SK-N-SH treated with all-trans-retinoic acid at 6 μM for 48 hours (cell line): Measurements from ENCODE around the gene CCSER1.

ENCODE experiments used
- ATAC-seq: fragments of 200-7000 bp; cut with Tn5 transposase; 3 replicates; pipeline ENCODE4 v1.9.1; 2020; ENCODE audit warnings: mild to moderate bottlenecking, moderate library complexity
- ARNTL ChIP-seq: fragments of 450-650 bp; formaldehyde crosslinking; IDR thresholded peaks from 2 replicates; pipeline ENCODE4 v1.5.0; 2020; ENCODE audit warnings: low read depth, mild to moderate bottlenecking, moderate library complexity, borderline replicate concordance
- BACH2 ChIP-seq: fragments of 250-450 bp; sonication (Bioruptor Pico); IDR thresholded peaks from 2 replicates; pipeline ENCODE4 v1.9.0; 2021; ENCODE audit warnings: mild to moderate bottlenecking, borderline replicate concordance
- CREB5 ChIP-seq: fragments of 250-450 bp; sonication (Bioruptor Pico); IDR thresholded peaks from 2 replicates; pipeline ENCODE4 v1.5.1; 2020; ENCODE audit warnings: low read depth, mild to moderate bottlenecking, moderate library complexity
- CSDC2 ChIP-seq: fragments of 250-450 bp; sonication (Bioruptor Pico); IDR thresholded peaks from 2 replicates; pipeline ENCODE4 v1.5.0; 2020; ENCODE audit warnings: mild to moderate bottlenecking, moderate library complexity
- ESRRG ChIP-seq: fragments of 250-450 bp; sonication (Bioruptor Pico); IDR thresholded peaks from 2 replicates; pipeline ENCODE4 v1.6.1; 2021; ENCODE audit warnings: mild to moderate bottlenecking
- GLIS3 ChIP-seq: fragments of 250-450 bp; sonication (Bioruptor Pico); IDR thresholded peaks from 2 replicates; pipeline ENCODE4 v1.5.0; 2020; ENCODE audit warnings: mild to moderate bottlenecking, moderate library complexity
- ISL1 ChIP-seq: fragments of 250-450 bp; sonication (Bioruptor Pico); IDR thresholded peaks from 2 replicates; pipeline ENCODE4 v2.1.2; 2022; ENCODE audit warnings: mild to moderate bottlenecking, moderate library complexity
- OSR1 ChIP-seq: fragments of 250-450 bp; sonication (Bioruptor Pico); IDR thresholded peaks from 2 replicates; pipeline ENCODE4 v1.8.0; 2022; ENCODE audit warnings: moderate library complexity, mild to moderate bottlenecking, inconsistent platforms
- PPARA ChIP-seq: fragments of 250-450 bp; sonication (Bioruptor Pico); IDR thresholded peaks from 2 replicates; pipeline ENCODE4 v1.5.0; 2020; ENCODE audit warnings: mild to moderate bottlenecking, borderline replicate concordance
- RARB ChIP-seq: fragments of 250-450 bp; sonication (Bioruptor Pico); IDR thresholded peaks from 2 replicates; pipeline ENCODE4 v1.8.0; 2021; ENCODE audit warnings: mild to moderate bottlenecking, moderate library complexity
- SNAI2 ChIP-seq: fragments of 250-450 bp; sonication (Bioruptor Pico); IDR thresholded peaks from 2 replicates; pipeline ENCODE4 v1.5.0; 2020; ENCODE audit warnings: mild to moderate bottlenecking, moderate library complexity
- TOX ChIP-seq: fragments of 250-450 bp; sonication (Bioruptor Pico); IDR thresholded peaks from 2 replicates; pipeline ENCODE4 v1.8.0; 2021; ENCODE audit warnings: mild to moderate bottlenecking, moderate library complexity, borderline replicate concordance
- TSHZ2 ChIP-seq: fragments of 250-450 bp; sonication (Bioruptor Pico); IDR thresholded peaks from 2 replicates; pipeline ENCODE4 v1.5.0; 2020; ENCODE audit warnings: mild to moderate bottlenecking, moderate library complexity
- ZC3H10 ChIP-seq: fragments of 250-450 bp; sonication (Bioruptor Pico); IDR thresholded peaks from 2 replicates; pipeline ENCODE4 v1.5.1; 2021; ENCODE audit warnings: mild to moderate bottlenecking, moderate library complexity
- ZFP3 ChIP-seq: fragments of 250-450 bp; sonication (Bioruptor Pico); IDR thresholded peaks from 2 replicates; pipeline ENCODE4 v1.5.0; 2020; ENCODE audit warnings: mild to moderate bottlenecking, moderate library complexity
- ZFP30 ChIP-seq: fragments of 450-650 bp; formaldehyde crosslinking; IDR thresholded peaks from 2 replicates; pipeline ENCODE4 v1.5.0; 2022; ENCODE audit warnings: mild to moderate bottlenecking, moderate library complexity
- ZNF70 ChIP-seq: fragments of 450-650 bp; formaldehyde crosslinking; IDR thresholded peaks from 2 replicates; pipeline ENCODE4 v1.5.0; 2020; ENCODE audit warnings: mild to moderate bottlenecking, moderate library complexity
- ZNF8 ChIP-seq: fragments of 450-650 bp; formaldehyde crosslinking; IDR thresholded peaks from 2 replicates; pipeline ENCODE4 v1.5.0; 2020; ENCODE audit warnings: mild to moderate bottlenecking, moderate library complexity
- TF ChIP-seq, protein P1 (sequence below): fragments of 250-450 bp; sonication (Bioruptor Pico); IDR thresholded peaks from 2 replicates; pipeline ENCODE4 v1.8.0; 2020; ENCODE audit warnings: mild to moderate bottlenecking, moderate library complexity, borderline replicate concordance
- TF ChIP-seq, protein P2 (sequence below): fragments of 250-450 bp; sonication (Bioruptor Pico); IDR thresholded peaks from 2 replicates; pipeline ENCODE4 v1.8.0; 2021; ENCODE audit warnings: low read depth, mild to moderate bottlenecking, moderate library complexity, borderline replicate concordance
- TF ChIP-seq, protein P3 (sequence below): fragments of 250-450 bp; sonication (Bioruptor Pico); IDR thresholded peaks from 2 replicates; pipeline ENCODE4 v1.5.1; 2021; ENCODE audit warnings: mild to moderate bottlenecking, moderate library complexity

Gene CCSER1

GRCh38 chr4:90121676-90122354 is 5.4 kb upstream of the CCSER1 start (continued):
- TF ChIP-seq, protein P1, sequence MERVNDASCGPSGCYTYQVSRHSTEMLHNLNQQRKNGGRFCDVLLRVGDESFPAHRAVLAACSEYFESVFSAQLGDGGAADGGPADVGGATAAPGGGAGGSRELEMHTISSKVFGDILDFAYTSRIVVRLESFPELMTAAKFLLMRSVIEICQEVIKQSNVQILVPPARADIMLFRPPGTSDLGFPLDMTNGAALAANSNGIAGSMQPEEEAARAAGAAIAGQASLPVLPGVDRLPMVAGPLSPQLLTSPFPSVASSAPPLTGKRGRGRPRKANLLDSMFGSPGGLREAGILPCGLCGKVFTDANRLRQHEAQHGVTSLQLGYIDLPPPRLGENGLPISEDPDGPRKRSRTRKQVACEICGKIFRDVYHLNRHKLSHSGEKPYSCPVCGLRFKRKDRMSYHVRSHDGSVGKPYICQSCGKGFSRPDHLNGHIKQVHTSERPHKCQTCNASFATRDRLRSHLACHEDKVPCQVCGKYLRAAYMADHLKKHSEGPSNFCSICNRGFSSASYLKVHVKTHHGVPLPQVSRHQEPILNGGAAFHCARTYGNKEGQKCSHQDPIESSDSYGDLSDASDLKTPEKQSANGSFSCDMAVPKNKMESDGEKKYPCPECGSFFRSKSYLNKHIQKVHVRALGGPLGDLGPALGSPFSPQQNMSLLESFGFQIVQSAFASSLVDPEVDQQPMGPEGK (CRISPR knock-in tag), result no peak
- TF ChIP-seq RARB (CRISPR knock-in tag) (no peak), ARNTL (CRISPR knock-in tag) (no peak), SNAI2 (CRISPR knock-in tag) (no peak)

- no peak for ATAC-seq
- no peak for TF ChIP-seq ZNF8 (CRISPR knock-in tag)
- no peak for TF ChIP-seq ZNF70 (CRISPR knock-in tag)
- TF ChIP-seq SNAI2 (CRISPR knock-in tag), result no peak
- TF ChIP-seq OSR1 (CRISPR knock-in tag), result no peak
- TF ChIP-seq CREB5, result no peak
- TF ChIP-seq, protein P2, sequence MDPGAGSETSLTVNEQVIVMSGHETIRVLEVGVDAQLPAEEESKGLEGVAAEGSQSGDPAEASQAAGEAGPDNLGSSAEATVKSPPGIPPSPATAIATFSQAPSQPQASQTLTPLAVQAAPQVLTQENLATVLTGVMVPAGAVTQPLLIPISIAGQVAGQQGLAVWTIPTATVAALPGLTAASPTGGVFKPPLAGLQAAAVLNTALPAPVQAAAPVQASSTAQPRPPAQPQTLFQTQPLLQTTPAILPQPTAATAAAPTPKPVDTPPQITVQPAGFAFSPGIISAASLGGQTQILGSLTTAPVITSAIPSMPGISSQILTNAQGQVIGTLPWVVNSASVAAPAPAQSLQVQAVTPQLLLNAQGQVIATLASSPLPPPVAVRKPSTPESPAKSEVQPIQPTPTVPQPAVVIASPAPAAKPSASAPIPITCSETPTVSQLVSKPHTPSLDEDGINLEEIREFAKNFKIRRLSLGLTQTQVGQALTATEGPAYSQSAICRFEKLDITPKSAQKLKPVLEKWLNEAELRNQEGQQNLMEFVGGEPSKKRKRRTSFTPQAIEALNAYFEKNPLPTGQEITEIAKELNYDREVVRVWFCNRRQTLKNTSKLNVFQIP (CRISPR knock-in tag), result no peak
- no peak for TF ChIP-seq ESRRG (CRISPR knock-in tag)
- no peak for TF ChIP-seq BACH2
- no peak for TF ChIP-seq ZFP3 (CRISPR knock-in tag)
- no peak for TF ChIP-seq PPARA (CRISPR knock-in tag)
- TF ChIP-seq, protein P1 (CRISPR knock-in tag), result no peak
- TF ChIP-seq GLIS3 (CRISPR knock-in tag), result no peak
- TF ChIP-seq ZC3H10 (CRISPR knock-in tag), result no peak
- TF ChIP-seq ISL1 (CRISPR knock-in tag), result no peak
- no peak for TF ChIP-seq TSHZ2 (CRISPR knock-in tag)
- TF ChIP-seq, protein P3, sequence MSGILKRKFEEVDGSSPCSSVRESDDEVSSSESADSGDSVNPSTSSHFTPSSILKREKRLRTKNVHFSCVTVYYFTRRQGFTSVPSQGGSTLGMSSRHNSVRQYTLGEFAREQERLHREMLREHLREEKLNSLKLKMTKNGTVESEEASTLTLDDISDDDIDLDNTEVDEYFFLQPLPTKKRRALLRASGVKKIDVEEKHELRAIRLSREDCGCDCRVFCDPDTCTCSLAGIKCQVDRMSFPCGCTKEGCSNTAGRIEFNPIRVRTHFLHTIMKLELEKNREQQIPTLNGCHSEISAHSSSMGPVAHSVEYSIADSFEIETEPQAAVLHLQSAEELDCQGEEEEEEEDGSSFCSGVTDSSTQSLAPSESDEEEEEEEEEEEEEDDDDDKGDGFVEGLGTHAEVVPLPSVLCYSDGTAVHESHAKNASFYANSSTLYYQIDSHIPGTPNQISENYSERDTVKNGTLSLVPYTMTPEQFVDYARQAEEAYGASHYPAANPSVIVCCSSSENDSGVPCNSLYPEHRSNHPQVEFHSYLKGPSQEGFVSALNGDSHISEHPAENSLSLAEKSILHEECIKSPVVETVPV (CRISPR knock-in tag), result no peak
Observed at GRCh38 chr4:90122355-90122748, 4.8 kb upstream of the CCSER1 start.

DNA sequence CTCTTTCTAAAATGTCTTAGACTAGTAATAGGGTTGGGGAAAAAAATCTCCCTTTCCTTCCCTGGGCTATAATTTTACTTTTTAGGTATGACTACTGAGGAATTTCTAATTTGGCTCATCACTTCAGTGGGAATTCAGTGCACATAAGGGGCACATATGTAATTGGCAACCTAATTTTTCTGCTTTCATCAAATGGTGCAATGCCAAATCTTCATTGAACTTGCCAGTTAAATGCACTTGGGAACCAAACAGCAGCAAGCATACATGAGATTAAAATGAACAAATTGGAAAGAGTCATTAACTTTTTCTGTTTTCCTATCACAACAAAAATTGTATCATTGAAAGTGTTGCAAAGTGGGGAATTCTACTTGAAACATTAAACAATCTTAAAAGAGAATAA is 2.9 kb upstream of the CCSER1 start:
- ATAC-seq, result no peak
- TF ChIP-seq BACH2 (no peak), CSDC2 (CRISPR knock-in tag) (no peak), RARB (CRISPR knock-in tag) (no peak), CREB5 (no peak), SNAI2 (CRISPR knock-in tag) (no peak), ESRRG (CRISPR knock-in tag) (no peak), TOX (CRISPR knock-in tag) (no peak), ZFP30 (CRISPR knock-in tag) (no peak), ARNTL (CRISPR knock-in tag) (no peak), ZFP3 (CRISPR knock-in tag) (no peak), ISL1 (CRISPR knock-in tag) (no peak)
- TF ChIP-seq, protein P2 (CRISPR knock-in tag), result no peak
- TF ChIP-seq, protein P3 (CRISPR knock-in tag), result no peak
